ENCODE measurements around the gene DMXL1.

- TF ChIP-seq POLR2A (IDR thresholded peaks at IDR 0.05): no peak
- TF ChIP-seq, protein P1, sequence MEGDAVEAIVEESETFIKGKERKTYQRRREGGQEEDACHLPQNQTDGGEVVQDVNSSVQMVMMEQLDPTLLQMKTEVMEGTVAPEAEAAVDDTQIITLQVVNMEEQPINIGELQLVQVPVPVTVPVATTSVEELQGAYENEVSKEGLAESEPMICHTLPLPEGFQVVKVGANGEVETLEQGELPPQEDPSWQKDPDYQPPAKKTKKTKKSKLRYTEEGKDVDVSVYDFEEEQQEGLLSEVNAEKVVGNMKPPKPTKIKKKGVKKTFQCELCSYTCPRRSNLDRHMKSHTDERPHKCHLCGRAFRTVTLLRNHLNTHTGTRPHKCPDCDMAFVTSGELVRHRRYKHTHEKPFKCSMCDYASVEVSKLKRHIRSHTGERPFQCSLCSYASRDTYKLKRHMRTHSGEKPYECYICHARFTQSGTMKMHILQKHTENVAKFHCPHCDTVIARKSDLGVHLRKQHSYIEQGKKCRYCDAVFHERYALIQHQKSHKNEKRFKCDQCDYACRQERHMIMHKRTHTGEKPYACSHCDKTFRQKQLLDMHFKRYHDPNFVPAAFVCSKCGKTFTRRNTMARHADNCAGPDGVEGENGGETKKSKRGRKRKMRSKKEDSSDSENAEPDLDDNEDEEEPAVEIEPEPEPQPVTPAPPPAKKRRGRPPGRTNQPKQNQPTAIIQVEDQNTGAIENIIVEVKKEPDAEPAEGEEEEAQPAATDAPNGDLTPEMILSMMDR (IDR thresholded peaks at IDR 0.05): peak in 5 of 6 experiments; percentile 41 to 48 (median 45)
Observed at GRCh38 chr5:119022017-119022745, 48.7 kb upstream of the DMXL1 start.

Measured in Peyer's patch (tissue), 4 donors.